MM.1S (cell line): ENCODE measurements around the gene ZMYM3.

Experiments used
- CTCF ChIP-seq: fragments of 300-600 bp; sonication (generic); IDR thresholded peaks from 2 replicates; pipeline ENCODE4 v1.5.1; 2016; ENCODE audit warnings: antibody characterized with exemption, low read length, mixed read lengths
- EZH2 ChIP-seq: fragments of 300-600 bp; sonication (generic); optimal IDR thresholded peaks from 2 replicates; pipeline ENCODE3; 2017; ENCODE audit warnings: low read depth, mild to moderate bottlenecking, antibody characterized with exemption, low read length, mixed read lengths
- EZH2phosphoT487 ChIP-seq: fragments of 300-600 bp; sonication (generic); IDR thresholded peaks from 2 replicates; pipeline ENCODE4 v1.6.1; 2018; ENCODE audit warnings: antibody characterized with exemption, low read length

GRCh38 chrX:71215338-71215912 is 38.5 kb downstream of the ZMYM3 start:
- TF ChIP-seq CTCF (no peak), EZH2phosphoT487 (no peak), EZH2 (no peak)
